ENCODE results near the gene CCDC60.

Gene CCDC60, protein sequence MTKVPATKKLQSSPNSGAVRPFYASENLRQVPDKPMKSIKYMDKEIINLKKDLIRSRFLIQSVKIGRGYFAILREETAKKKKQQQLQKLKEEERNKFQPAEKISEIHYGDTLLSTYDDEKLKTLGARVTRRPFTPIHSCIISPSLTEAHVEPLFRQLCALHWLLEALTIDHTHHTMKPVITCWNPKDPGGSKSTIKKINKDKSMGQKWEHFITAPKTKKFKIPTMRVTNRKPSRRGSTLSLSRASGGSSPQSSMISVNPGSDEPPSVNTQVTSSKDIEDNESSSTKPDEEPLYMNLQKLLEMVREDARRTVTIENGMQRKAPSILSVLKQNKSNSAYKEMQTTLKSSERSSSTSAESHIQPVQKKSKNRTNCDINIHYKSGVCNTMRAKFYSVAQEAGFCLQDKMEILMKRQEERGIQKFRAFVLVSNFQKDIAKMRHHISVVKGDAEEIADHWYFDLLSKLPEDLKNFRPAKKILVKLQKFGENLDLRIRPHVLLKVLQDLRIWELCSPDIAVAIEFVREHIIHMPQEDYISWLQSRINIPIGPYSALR

DNA sequence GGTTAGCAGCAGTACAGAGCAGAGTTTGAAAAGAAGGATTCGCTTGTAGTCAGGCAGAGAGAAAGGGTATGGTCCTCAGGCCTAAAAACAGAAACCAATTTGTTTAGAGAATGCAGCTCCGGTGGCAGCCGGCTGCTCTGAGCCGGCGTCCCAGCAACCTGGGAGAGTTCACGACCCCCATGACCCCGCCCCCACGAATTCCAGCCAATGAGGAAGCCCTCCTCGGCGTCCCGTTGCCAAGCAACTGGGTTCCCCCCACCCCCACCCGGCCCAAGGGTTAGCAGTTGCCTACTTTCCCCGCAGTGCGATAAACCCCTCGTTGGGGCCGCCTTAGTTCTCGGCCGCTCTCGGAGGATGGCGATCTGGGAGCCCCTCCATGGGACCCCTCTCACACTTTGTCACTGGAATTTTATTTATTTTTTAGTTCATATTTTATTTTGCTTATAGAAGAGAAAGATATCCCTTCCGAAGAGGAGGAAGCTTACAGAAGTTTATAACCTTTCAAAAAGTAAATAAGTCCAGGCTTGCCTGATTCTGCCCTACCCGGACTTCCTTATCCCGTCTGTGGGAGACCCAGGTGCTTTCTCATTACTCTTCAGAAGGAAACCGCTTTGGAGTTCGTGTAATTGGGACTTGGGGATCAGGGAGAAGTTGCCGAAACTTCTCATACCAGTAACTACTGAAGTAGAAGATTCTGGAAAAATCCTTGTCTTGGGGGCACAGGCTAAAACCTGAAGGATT lies at the start of gene CCDC60:
Gene CCDC60, plus strand, starts transcription at position 300 of the 741 bp plus-strand sequence. CDS start 448 bp downstream, outside the sequence.
- DNase-seq: no peak

DNA sequence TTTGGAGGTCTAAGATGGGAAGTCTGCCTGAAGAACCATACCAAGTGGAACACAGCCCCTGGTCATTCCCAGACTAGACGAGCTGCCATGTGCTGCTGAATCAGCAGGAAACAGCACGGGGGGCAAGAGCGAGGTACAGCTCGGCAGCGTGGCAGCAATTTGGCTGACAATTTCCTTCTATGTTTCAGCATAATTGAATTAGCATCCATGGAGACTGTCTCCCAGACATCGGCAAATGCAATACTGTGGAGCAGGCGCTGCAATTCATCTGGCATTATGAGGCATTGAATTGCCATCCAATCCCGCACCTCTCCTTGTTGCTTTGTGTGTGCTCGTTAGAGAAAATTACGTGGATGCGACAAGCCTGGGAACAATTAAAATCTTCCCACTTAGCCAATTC lies 46.0 kb upstream of the CCDC60 start:
- DNase-seq: no peak

DNA sequence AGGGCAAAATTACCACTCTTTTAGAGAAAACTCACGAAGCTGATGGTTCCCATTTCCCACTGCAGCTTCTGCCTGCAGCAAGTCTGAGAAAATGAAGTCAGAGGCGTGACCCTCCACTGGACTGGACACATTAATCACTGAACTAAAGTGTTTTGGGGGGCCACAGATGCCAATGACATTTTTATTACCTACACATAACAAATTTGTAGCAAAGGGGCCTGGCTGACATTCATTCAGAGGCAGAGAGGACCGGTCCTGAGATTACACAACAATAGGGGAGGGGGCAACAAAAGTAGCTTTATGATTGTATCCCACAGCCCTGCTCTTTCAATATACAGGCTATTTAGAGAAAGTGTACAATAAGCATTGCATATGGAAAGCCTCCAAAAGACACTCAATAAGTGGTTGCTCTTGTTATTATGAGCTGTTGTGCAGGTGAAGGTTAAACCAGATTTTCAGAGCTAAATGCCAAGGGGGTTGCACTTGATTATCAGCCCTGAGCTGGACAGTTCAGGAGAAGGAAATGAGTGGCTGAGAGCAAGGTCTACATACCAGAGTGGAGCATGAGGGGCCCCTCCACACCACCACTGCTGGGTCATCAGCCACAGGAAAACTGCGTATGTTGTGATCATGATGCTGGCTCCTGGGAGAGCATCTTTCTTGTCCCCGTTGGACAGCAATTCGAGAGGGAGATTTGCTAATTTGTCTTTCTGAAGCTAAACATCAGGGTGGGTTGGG lies 41.5 kb upstream of the CCDC60 start:
- DNase-seq: no peak

DNA sequence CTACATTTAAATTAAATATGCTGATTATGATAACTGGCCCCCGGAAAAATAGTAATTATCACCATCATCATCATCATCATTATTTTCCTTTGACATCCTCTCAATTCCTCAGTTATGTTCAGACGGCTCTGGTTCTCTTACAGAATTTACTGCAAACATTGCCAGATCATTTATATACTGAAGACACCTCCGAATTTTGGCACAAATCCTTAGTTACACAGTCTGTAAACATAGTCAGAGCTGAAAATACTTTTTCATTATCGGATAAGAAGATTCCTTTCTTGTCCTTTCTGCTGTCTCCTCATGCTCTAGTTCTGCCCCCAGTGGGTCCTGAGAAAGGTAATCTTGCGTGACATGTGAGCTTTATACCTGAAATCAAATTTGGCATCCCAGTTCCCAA lies 40.3 kb upstream of the CCDC60 start:
- no peak for DNase-seq

DNA sequence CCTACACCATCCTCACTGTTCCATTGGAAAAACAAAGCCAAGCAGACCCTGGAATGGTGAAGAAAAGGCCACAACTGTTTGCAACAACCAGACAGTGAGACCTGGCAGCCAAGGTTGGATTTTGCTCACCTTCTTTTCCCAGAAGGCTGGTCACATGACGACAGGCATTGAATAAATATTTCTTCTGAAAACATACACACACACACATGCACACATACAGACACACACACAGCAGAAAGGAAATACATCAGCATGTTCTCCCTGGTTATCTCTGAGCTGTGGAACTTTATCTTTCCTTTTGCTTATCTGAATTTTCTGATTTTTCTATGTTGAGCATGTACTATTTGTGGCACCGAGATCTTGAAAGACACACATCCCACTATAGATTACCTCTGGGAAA lies 38.0 kb upstream of the CCDC60 start:
- DNase-seq: no peak

DNA sequence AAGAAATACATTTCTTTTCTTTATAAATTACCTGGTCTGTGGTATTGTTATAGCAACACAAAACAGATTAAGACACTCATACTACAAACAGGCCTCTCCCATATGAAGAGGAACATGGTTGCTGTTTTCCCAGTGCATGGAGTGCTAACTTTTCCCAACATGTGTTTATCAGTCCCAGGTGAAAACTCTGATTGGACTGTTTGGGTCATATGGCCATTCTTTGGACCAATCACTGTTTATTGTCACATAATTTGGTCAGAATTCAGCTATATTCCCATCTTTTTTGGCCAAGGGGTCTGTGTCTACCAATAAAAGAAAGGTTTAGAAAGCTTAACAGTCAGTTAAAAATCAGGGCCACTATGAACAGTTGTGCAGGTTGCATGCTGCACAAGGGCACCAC lies 35.4 kb upstream of the CCDC60 start:
- DNase-seq: no peak

DNA sequence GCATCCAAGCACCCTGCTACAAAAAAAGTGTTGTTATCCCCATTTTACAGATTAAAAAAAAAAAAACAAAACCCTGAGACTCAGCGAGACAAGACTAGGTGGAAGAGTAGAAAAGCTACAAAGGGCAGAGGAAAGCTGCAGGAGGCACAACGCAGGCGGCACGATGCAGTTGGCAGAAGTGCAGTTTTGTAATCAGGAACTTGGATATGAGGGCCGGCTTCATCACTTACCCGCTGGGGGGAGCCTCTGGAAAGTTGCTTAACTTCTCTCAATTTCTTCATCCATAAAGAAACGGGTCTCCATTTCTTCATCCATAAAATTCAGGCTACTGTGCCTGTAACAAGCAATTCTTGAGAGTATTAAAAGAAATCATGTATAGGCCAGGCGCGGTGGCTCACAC lies 33.1 kb upstream of the CCDC60 start:
- DNase-seq: no peak

DNA sequence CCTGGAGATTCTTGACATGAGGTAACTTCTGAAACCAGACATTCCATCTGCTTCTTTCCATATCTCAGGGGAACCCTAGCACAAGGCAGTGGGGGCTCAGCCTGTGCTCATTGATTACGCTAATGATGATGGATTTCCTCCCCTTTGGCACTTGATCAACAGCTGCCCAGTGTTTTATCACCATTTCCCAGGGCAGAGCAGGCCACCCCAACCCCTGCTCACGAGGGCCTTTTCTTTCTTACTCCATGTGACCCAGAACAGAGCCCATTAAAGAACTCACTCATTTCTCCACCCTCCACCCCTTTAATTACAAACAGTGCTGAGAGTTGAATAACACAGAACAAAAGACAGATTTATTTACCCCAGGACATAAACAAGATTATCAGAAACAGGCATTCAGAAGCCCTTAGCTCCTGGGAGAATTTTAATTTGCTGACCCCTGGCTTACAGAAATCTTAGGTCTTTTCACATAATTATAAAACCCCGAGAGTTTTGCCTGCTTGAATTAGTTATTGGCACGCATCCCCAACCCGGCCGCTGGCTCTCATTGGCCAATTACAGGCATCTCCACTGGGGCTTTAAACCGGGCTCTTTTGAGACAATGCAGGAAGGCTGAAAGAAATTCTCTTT lies 32.0 kb upstream of the CCDC60 start:
- no peak for DNase-seq

DNA sequence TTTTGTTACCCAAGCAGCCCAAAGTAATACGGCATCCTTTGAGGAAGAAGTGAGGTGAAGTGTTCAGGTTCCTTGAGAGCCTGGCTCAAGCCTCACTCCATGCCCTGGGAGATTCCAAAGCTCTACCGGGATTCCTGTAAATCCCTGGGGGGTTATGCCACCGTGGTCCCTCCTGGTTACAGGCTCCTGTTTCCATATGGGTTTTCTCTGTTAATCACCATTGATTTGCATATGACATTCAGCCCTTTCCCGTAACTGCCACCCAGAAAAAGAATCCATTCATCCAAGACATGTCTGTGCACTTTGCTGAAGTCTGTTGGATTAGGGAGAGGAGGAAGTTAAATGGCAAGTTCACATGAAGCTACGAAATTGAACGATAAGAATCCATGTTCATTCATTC lies 27.9 kb upstream of the CCDC60 start:
- DNase-seq: no peak

DNA sequence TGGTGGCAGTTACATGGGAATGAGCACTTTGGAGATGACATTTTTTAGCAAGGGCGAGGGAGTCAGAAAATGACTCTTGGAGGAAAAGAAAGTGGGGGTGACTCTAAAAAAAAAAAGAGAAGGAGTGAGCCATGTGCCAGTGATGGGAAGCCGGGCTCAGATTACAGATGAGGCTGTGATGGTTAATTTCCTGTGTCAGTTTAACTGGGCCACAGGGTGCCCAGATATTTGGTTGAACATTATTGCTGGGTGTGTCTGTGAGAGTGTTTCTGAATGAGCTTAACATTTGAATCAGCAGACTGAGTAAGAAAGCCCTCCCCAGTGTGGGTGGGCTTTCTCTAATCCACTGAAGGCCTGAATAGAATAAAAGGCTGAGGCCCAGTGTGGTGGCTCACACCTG lies 26.8 kb upstream of the CCDC60 start:
- no peak for DNase-seq

DNA sequence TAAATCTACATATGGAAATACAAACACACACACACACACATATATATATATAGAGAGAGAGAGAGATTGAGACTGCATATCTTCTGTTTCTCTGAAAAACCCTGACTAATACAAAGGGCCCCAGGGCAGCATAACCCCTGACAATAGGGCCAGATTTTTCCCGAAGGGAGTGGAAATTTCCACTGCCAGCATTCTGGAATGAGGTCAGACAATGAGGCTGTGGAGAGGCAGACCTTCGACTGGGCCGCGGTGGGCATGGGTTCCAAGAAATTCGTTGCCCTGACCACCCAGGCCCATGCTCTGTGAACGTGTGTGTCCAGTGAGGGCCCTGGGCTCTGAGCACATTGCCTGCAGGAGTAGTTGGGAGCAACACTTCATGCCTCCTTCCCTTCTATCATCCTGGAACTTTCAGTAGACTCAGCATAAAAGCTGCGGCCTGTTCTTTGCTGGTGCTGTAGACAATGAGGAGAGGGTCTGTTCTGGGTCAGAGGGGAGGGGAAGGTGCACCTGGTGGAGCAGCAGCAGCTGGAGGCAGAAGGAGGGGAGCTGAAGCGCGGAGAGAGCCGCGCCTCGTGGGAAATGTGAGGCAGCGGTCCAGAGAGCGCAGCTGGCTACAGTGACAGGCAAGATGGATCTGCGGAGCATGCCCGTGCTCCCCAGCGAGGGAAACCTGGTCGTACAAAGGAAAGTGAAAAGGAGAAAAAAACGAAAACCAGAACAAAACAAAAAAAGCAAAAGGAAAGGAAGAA lies 25.6 kb upstream of the CCDC60 start:
- peak; percentile 68 for DNase-seq

DNA sequence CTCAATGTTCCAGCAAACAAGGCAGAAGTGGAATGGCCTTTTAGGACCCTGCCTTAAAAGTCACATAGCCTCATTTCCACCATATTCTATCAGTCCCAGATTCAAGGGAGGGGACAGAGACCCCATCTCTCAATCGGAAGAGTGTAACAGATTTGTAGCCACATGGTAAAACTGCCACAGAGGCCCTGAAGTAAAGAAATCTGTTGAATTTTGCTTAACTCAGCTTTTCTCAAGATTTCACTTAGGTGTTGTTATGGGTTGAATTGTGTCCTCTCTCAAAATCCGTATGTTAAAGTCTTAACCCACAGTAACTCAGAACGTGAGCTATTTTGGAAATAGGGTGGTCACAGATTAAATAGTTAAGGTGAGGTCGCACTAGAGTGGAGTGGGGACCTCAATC lies 22.7 kb upstream of the CCDC60 start:
- no peak for DNase-seq

DNA sequence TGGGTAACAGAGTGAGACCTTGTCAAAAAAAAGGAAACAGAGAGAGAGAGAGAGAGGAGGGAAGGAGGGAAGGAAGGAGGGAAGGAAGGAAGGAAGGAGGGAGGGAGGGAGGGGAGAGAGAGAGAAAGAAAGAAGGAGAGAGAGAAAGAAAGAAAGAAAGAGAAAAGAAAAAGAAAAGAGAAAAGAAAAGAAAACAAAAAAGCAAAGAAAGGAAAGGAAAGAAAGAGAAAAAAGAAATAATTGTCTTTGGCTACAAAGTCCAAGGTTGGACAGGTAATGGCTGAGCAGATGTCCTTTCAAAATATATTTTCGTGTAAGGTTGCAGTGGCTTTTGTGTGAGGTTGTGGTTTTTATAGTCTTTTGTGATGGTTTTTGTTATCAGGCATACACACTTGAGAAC lies 21.6 kb upstream of the CCDC60 start:
- DNase-seq: no peak

DNA sequence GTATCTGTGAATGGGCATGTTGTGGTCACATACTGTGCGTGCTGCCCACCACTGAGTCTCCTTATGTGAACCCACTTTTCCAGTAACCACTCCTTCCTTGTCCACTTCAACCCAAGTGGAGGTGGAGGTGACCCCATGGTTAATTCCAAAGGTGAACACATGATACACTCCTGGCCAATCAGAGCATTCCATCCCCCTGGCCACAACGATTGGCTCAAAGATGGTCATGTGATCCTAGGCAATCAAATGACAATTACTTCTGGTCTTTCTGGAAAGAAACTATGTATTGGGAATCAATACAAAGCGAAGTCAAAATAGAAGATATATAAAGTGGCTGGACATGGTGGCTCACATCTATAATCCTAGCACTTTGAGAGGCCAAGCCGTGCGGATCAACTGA lies 20.2 kb upstream of the CCDC60 start:
- DNase-seq: no peak

DNA sequence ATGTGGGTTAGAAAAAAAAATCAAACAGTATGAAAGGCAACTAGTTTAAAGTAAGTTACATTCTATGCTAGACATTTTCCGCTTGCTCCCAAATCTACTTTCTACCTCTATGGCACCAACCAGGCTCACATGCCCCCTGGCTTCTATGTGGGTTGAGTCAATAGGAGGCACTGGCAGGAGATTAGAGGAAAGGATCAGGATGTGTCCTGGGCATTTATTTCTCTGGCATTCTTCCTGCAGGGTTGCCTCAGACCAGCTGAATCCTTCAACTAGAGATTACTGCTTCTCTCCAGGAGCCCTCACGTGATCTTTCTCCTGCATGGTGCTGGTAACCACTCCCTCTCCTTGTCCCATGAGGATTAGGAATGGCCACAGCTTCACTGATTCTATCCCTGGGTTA lies 14.9 kb upstream of the CCDC60 start:
- no peak for DNase-seq

DNA sequence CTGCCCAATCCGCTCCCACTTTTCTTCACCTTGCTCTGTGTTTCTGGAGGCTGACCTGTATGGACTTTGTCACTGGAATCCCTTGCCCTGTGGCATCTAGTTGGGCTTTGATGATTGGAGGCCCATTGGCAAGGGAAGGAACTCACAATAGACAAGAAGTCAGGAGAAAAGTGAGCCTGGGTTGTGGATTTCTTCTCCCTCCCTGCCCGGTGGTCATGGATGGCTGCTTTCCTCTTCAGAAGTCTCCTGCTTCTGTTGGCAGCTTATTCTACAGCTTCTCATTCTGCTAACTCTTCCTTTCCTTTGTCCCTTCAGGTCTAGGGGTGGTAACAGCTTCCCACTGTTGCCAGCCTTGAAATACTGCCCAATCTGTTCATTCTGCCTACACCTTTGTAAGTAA lies 13.9 kb upstream of the CCDC60 start:
- no peak for DNase-seq

DNA sequence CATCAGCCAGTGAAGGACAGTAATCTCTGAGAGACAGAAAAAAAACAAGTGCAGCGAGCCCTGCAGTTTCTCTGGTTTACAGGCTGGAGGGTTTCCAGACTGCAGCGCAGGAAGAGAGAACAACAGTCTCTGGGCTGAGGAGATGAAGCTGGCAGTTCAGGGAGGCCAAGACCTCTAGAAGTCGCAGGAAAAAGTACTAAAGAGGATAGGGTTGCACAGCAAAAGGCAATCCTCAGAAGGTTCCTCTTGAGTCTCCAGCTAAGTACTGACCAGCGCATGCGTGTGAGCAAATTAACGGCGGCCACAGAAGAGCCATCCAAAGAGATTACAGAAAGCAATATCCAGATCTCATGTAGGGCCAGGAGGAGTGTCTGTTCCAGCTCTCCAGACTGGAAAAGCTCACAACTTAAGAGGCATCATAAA lies 12.2 kb upstream of the CCDC60 start:
- DNase-seq: no peak

DNA sequence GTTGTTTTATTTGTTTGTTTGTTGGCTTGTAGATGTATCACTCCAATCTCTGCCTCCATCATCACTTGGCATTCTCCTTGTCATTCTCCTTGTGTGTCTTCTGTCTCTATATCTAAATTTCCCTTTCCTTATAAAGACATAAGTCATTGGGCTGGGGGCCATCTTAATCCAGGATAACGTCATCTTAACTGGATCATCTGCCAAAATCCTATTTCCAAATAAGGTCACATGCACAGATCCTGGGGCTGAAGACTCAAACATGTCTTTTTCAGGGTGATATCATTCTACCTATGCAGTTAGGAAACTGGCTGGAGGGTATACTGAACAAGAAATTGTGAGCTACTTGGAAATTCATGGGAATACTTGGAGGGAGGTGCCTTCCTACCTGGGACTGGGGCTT lies 8.7 kb upstream of the CCDC60 start:
- no peak for DNase-seq

DNA sequence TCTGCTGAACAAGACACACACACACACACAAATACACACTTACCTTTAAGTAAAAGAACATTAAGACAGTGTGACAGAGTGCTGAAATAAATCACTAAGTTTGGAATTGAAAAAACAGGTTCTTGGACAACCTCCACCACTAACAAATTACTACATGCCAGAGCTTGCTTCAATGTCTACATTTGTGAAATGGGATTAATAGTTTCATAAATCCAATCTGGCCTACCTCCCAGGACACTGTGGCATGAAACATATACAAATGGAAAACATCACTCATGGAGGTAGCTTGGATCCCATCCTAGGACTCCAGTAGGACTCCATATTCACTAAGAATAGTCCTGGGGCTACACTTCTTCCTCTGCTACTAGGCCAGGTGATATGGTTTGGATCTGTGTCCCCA lies 8.2 kb upstream of the CCDC60 start:
- DNase-seq: no peak

DNA sequence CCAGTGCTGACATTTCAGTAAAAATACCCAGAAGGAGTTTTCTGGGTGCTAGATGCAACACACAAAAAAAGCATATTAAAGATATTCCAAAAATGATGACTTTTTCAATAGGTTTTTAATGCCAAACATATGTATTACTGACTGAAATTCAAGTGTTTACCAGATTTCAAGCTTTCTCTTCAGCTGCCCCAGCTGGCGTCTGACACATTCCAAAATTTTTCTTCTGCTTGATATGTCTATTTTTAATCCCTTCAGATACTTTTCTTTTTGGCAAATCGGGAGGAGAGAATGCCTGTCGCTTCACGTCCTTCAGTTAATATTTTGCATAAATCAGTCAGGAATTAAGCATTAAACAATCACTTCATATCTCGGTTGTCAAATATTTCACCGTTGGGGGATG lies 7.1 kb upstream of the CCDC60 start:
- no peak for DNase-seq

DNA sequence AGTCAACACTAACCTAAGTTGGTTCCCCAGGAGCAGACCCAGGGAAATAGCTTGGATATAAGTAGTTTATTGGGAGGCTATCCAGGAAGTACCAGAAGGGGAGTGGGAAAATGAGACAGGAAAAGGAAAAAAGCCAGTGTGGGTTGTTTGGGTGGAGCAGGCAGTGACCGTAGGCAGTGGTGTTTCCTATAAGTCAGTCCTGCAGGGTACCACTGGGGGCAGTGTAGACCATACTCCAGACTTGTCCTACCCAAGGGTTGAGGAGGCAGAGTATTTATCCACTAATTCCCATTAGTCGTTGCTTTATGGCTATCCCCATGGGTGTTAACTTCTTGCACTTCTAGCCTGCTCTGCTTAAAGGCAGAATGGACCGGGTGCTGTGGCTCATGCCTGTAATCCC lies 6.4 kb upstream of the CCDC60 start:
- no peak for DNase-seq
